WTC11 (cell line): ENCODE data around the gene PGP. TPM values are rescaled to one million over a fixed set of nuclear protein-coding genes. Genes with fewer than 3 reads are reported as not detected.

ENCODE experiments used
- ATAC-seq: fragments of 200-7000 bp; cut with Tn5 transposase; 2 replicates; pipeline ENCODE4 v1.10.0; 2021; ENCODE audit warnings: mild to moderate bottlenecking, moderate library complexity
- CTCF ChIA-PET: fragments of 300-600 bp; sonication (Branson Sonifier 250); formaldehyde crosslinking; loops from one replicate; lab custom pipeline; 2021; ENCODE audit warnings: antibody characterized with exemption; lab: Charles Lee
- POLR2A ChIA-PET: fragments of 350-600 bp; sonication (Branson Sonifier 250); formaldehyde crosslinking; loops from one replicate; lab custom pipeline; 2021; ENCODE audit warnings: antibody characterized with exemption; lab: Charles Lee
- DNase-seq: peaks from one replicate; pipeline ENCODE4 v3.0.0; 2021; ENCODE audit warnings: low spot score
- H3K27ac Mint-ChIP-seq: 2 replicates; pipeline ENCODE4 v1.8.0; 2021; ENCODE audit warnings: mixed read lengths
- H3K27me3 Mint-ChIP-seq: 2 replicates; pipeline ENCODE4 v1.8.0; 2021; ENCODE audit warnings: low read depth, mild to moderate bottlenecking, moderate library complexity, mixed read lengths
- H3K36me3 Mint-ChIP-seq: 2 replicates; pipeline ENCODE4 v1.8.0; 2021; ENCODE audit warnings: mixed read lengths
- H3K4me1 Mint-ChIP-seq: 2 replicates; pipeline ENCODE4 v1.8.0; 2022; ENCODE audit warnings: mixed read lengths
- H3K4me3 Mint-ChIP-seq: 2 replicates; pipeline ENCODE4 v1.8.0; 2021; ENCODE audit warnings: mild to moderate bottlenecking, moderate library complexity, mixed read lengths
- H3K9me3 Mint-ChIP-seq: 2 replicates; pipeline ENCODE4 v1.8.0; 2021; ENCODE audit warnings: mixed read lengths
- ATF3 ChIP-seq: sonication (generic); formaldehyde crosslinking; conservative IDR thresholded peaks from 2 replicates; pipeline ENCODE4 v1.8.1; 2022; ENCODE audit warnings: mild to moderate bottlenecking, missing genetic modification reagents
- CBFB ChIP-seq: sonication (generic); formaldehyde crosslinking; IDR thresholded peaks from 2 replicates; pipeline ENCODE4 v1.8.1; 2022; ENCODE audit warnings: mild to moderate bottlenecking, low read depth, missing genetic modification reagents
- CREB1 ChIP-seq: sonication (generic); formaldehyde crosslinking; IDR thresholded peaks from 2 replicates; pipeline ENCODE4 v1.8.0; 2023; ENCODE audit warnings: mild to moderate bottlenecking, missing genetic modification reagents
- ETV6 ChIP-seq: sonication (generic); formaldehyde crosslinking; IDR thresholded peaks from 2 replicates; pipeline ENCODE4 v1.8.1; 2022; ENCODE audit warnings: mild to moderate bottlenecking, missing genetic modification reagents
- HMGA2 ChIP-seq: fragments of 250-450 bp; sonication (Bioruptor Pico); IDR thresholded peaks from 2 replicates; pipeline ENCODE4 v1.4.0; 2021; ENCODE audit warnings: mild to moderate bottlenecking, moderate library complexity
- HMGXB4 ChIP-seq: sonication (generic); formaldehyde crosslinking; IDR thresholded peaks from 2 replicates; pipeline ENCODE4 v1.8.1; 2023; ENCODE audit warnings: mild to moderate bottlenecking, moderate library complexity, missing genetic modification reagents
- IRF2 ChIP-seq: sonication (generic); formaldehyde crosslinking; IDR thresholded peaks from 2 replicates; pipeline ENCODE4 v1.8.0; 2022; ENCODE audit warnings: low read depth, missing genetic modification reagents, borderline replicate concordance
- JUN ChIP-seq: sonication (generic); formaldehyde crosslinking; IDR thresholded peaks from 2 replicates; pipeline ENCODE4 v1.8.0; 2023; ENCODE audit warnings: mild to moderate bottlenecking, missing genetic modification reagents
- NFE2L1 ChIP-seq: sonication (generic); formaldehyde crosslinking; IDR thresholded peaks from 2 replicates; pipeline ENCODE4 v1.8.1; 2023; ENCODE audit warnings: missing genetic modification reagents
- NFYB ChIP-seq: sonication (generic); formaldehyde crosslinking; conservative IDR thresholded peaks from 2 replicates; pipeline ENCODE4 v1.8.0; 2022; ENCODE audit warnings: low read depth, missing genetic modification reagents
- NR3C1 ChIP-seq: sonication (generic); formaldehyde crosslinking; conservative IDR thresholded peaks from 2 replicates; pipeline ENCODE4 v1.8.1; 2023; ENCODE audit warnings: low read depth, mild to moderate bottlenecking, missing genetic modification reagents
- RELA ChIP-seq: sonication (generic); formaldehyde crosslinking; IDR thresholded peaks from 2 replicates; pipeline ENCODE4 v1.8.1; 2022; ENCODE audit warnings: missing genetic modification reagents, mild to moderate bottlenecking, borderline replicate concordance
- SMAD4 ChIP-seq: sonication (generic); formaldehyde crosslinking; IDR thresholded peaks from 2 replicates; pipeline ENCODE4 v1.8.0; 2022; ENCODE audit warnings: mild to moderate bottlenecking, missing genetic modification reagents
- SOX15 ChIP-seq: fragments of 250-450 bp; sonication (Bioruptor Pico); IDR thresholded peaks from 2 replicates; pipeline ENCODE4 v1.9.0; 2021; ENCODE audit warnings: mild to moderate bottlenecking
- ZMAT4 ChIP-seq: fragments of 250-450 bp; sonication (Bioruptor Pico); IDR thresholded peaks from 2 replicates; pipeline ENCODE4 v1.9.0; 2021; ENCODE audit warnings: mild to moderate bottlenecking
- ZNF317 ChIP-seq: sonication (generic); formaldehyde crosslinking; IDR thresholded peaks from 2 replicates; pipeline ENCODE4 v1.8.1; 2023; ENCODE audit warnings: low read depth, mild to moderate bottlenecking, moderate library complexity, missing genetic modification reagents, borderline replicate concordance
- ZNF416 ChIP-seq: fragments of 250-450 bp; sonication (Bioruptor Pico); IDR thresholded peaks from 2 replicates; pipeline ENCODE4 v1.9.0; 2021; ENCODE audit warnings: mild to moderate bottlenecking, inconsistent platforms
- ZNF512 ChIP-seq: sonication (generic); formaldehyde crosslinking; IDR thresholded peaks from 2 replicates; pipeline ENCODE4 v1.8.1; 2022; ENCODE audit warnings: missing genetic modification reagents, borderline replicate concordance
- ZNF671 ChIP-seq: fragments of 250-450 bp; sonication (Bioruptor Pico); IDR thresholded peaks from 2 replicates; pipeline ENCODE4 v1.8.0; 2021; ENCODE audit warnings: mild to moderate bottlenecking
- total RNA-seq: library from RNA; stranded (reverse); gene quantifications from 3 replicates; pipeline ENCODE4 v1.2.3, GENCODE V29; 2021

PGP gene
- total RNA-seq, 1 experiment from 2014 or later: 39.5 TPM

- CTCF ChIA-PET: interaction anchor here (0.6 to 2.7 kb wide), 4 partner anchors 12 to 184 kb away, joined by 3 to 13 read pairs (median 4); partner anchors contain the start of genes CASKIN1 and TRAF7
- TF ChIP-seq ZNF671 (CRISPR knock-in tag): no peak
- no peak for TF ChIP-seq SMAD4 (CRISPR knock-in tag)
- TF ChIP-seq ATF3 (CRISPR knock-in tag): no peak
- no peak for TF ChIP-seq HMGXB4 (CRISPR knock-in tag)
- no peak for TF ChIP-seq HMGA2
- no peak for TF ChIP-seq ZNF512
- TF ChIP-seq CREB1 (CRISPR knock-in tag): no peak
- TF ChIP-seq JUN (CRISPR knock-in tag): no peak
- TF ChIP-seq ETV6 (CRISPR knock-in tag): no peak
- no peak for TF ChIP-seq NFE2L1 (CRISPR knock-in tag)
- no peak for TF ChIP-seq ZMAT4 (CRISPR knock-in tag)
- H3K9me3 Mint-ChIP-seq: no peaks in the 10 kb centered on the region
- DNase-seq (no peak), ATAC-seq (no peak)
- peaks cover 13% of the 10 kb centered on the region for H3K27me3 Mint-ChIP-seq
- POLR2A ChIA-PET: interaction anchor here (0.5 to 1.3 kb wide), 3 partner anchors 8 to 184 kb away, joined by 3 to 6 read pairs (median 3); partner anchors contain the start of genes PGP and TRAF7
- no peak overlapping the region for H3K27ac Mint-ChIP-seq
- H3K4me1 Mint-ChIP-seq: peaks cover 20% of the 10 kb centered on the region
- H3K36me3 Mint-ChIP-seq: peaks cover 14% of the 10 kb centered on the region
- H3K4me3 Mint-ChIP-seq: peak overlapping the region; percentile 80
Measured at GRCh38 chr16:2206780-2207433, 7.7 kb downstream of the PGP start.

GRCh38 chr16:2206420-2206779 lies 8.2 kb downstream of the PGP start:
- DNase-seq (no peak), ATAC-seq (no peak)
- H3K36me3 Mint-ChIP-seq: peaks cover 14% of the 10 kb centered on the region
- H3K27me3 Mint-ChIP-seq: peaks cover 18% of the 10 kb centered on the region
- H3K4me3 Mint-ChIP-seq: peak overlapping the region; percentile 80
- H3K27ac Mint-ChIP-seq: peak overlapping the region; percentile 95
- no peaks in the 10 kb centered on the region for H3K9me3 Mint-ChIP-seq
- peaks cover 17% of the 10 kb centered on the region for H3K4me1 Mint-ChIP-seq
- POLR2A ChIA-PET: interaction anchor here (0.5 to 1.3 kb wide), 4 partner anchors 8 to 184 kb away, joined by 3 to 6 read pairs (median 3); partner anchors contain the start of genes PGP and TRAF7
- TF ChIP-seq ZNF416 (CRISPR knock-in tag): no peak
- no peak for TF ChIP-seq IRF2
- no peak for TF ChIP-seq ZNF512
- no peak for TF ChIP-seq ZNF317 (CRISPR knock-in tag)
- no peak for TF ChIP-seq CBFB (CRISPR knock-in tag)
- TF ChIP-seq RELA (CRISPR knock-in tag): no peak
- no peak for TF ChIP-seq NFYB (CRISPR knock-in tag)
- no peak for TF ChIP-seq NR3C1
- TF ChIP-seq SOX15 (CRISPR knock-in tag): no peak
- CTCF ChIA-PET: interaction anchor here (0.6 to 2.7 kb wide), 4 partner anchors 11 to 183 kb away, joined by 3 to 13 read pairs (median 4); partner anchors contain the start of genes CASKIN1 and TRAF7
